Caki2 (cell line): Measurements from ENCODE around the gene NBR1. TPM values are rescaled to one million over a fixed set of nuclear protein-coding genes. Genes with fewer than 3 reads are reported as not detected.
"Not testable (repeated sequence)": the region's sequence is repeated elsewhere in the genome, so short reads cannot be mapped to it uniquely, and the experiment has no call there.

Experiments used
- DNase-seq: peaks from one replicate; pipeline ENCODE4 v3.0.0-alpha.2; 2015; ENCODE audit warnings: low read depth
- in situ Hi-C: cut with HindIII; loops from 2 replicates; pipeline ENCODE4 v1.10.0; 2016; ENCODE audit warnings: low sequenced_read_pairs, low pct_unique_long_range_greater_than_20kb, mixed read lengths
- total RNA-seq: library from RNA; depleted of rRNA; stranded (reverse); fragments of >200 nt; shearing (Covaris generic); gene quantifications from 2 replicates; pipeline ENCODE4 v1.2.3, GENCODE V29; 2014; ENCODE audit warnings: low replicate concordance; rRNA removed

Gene NBR1
- total RNA-seq, 1 experiment from 2014 or later, result 74.3 TPM

- DNase-seq, in situ Hi-C loops: not testable (repeated sequence)
Observed at GRCh38 chr17:43231205-43232020, 60.4 kb downstream of the NBR1 start.

- in situ Hi-C loops, DNase-seq: not testable (repeated sequence)
Observed at GRCh38 chr17:43232021-43232699, 61.1 kb downstream of the NBR1 start.

- in situ Hi-C loops, result not testable (repeated sequence)
Observed at GRCh38 chr17:43233263-43233662, 62.2 kb downstream of the NBR1 start.

GRCh38 chr17:43233877-43234276 lies 62.9 kb downstream of the NBR1 start, which contains the start of gene RNU2-1:
Gene RNU2-1, minus strand, starts transcription at chr17:43233977.
- in situ Hi-C loops, DNase-seq: not testable (repeated sequence)

More at GRCh38 chr17:43233263-43233662, 62.2 kb downstream of the NBR1 start:
- DNase-seq, result not testable (repeated sequence)

GRCh38 chr17:43239597-43239996 lies 68.6 kb downstream of the NBR1 start:
- DNase-seq, in situ Hi-C loops: not testable (repeated sequence)

GRCh38 chr17:43240596-43241352 lies 69.8 kb downstream of the NBR1 start:
- in situ Hi-C loops, DNase-seq: not testable (repeated sequence)

- DNase-seq, in situ Hi-C loops: not testable (repeated sequence)
Observed at GRCh38 chr17:43246456-43246855, 75.4 kb downstream of the NBR1 start.

Other genes starting within 250 kb of the NBR1 start
- 38.8 and 50.3 TPM in 2 replicates for gene AARSD1, start 206.8 kb upstream of the NBR1 start, total RNA-seq
- not detected in 2 replicates for gene PTGES3L, start 191.1 kb upstream of the NBR1 start, total RNA-seq
- gene RUNDC1, start 190.6 kb upstream of the NBR1 start, total RNA-seq, result 8.9 and 9.8 TPM in 2 replicates
- gene RPL27, start 172.8 kb upstream of the NBR1 start, total RNA-seq, result 1,310 and 1,529 TPM in 2 replicates
- 42.9 and 90.9 TPM in 2 replicates for gene IFI35, start 164.4 kb upstream of the NBR1 start, total RNA-seq
- gene VAT1, start 148.8 kb upstream of the NBR1 start, total RNA-seq, result 163 and 181 TPM in 2 replicates
- 1.2 TPM in 1 of 2 replicates, not detected in the other for gene RND2, start 146.0 kb upstream of the NBR1 start, total RNA-seq
- gene BRCA1, start 45.9 kb upstream of the NBR1 start, total RNA-seq, result 36.4 and 41.3 TPM in 2 replicates
- 6.7 and 8.7 TPM in 2 replicates for gene TMEM106A, start 40.7 kb downstream of the NBR1 start, total RNA-seq
- gene CCDC200, start 57.4 kb downstream of the NBR1 start, total RNA-seq, result not detected in 2 replicates
- gene RNU2-1, start 62.8 kb downstream of the NBR1 start, total RNA-seq, result not detected in 2 replicates
- 49.3 and 50.6 TPM in 2 replicates for gene ARL4D, start 227.8 kb downstream of the NBR1 start, total RNA-seq